MM.1S (cell line): ENCODE data around the gene PDS5B.

Source experiments
- CTCF ChIP-seq: fragments of 300-600 bp; sonication (generic); IDR thresholded peaks from 2 replicates; pipeline ENCODE4 v1.5.1; 2016; ENCODE audit warnings: antibody characterized with exemption, low read length, mixed read lengths
- EZH2 ChIP-seq: fragments of 300-600 bp; sonication (generic); optimal IDR thresholded peaks from 2 replicates; pipeline ENCODE3; 2017; ENCODE audit warnings: low read depth, mild to moderate bottlenecking, antibody characterized with exemption, low read length, mixed read lengths

- TF ChIP-seq CTCF, result no peak
- TF ChIP-seq EZH2, result no peak
These were observed 167.9 kb downstream of the PDS5B start for GRCh38 chr13:32754179-32754578.
